ENCODE measurements around the gene RHBDL3. TPM values are rescaled to one million over a fixed set of nuclear protein-coding genes. Genes with fewer than 3 reads are reported as not detected.

The RHBDL3 gene
- total RNA-seq, 1 donor from 2014 or later = 0.25 TPM

DNA sequence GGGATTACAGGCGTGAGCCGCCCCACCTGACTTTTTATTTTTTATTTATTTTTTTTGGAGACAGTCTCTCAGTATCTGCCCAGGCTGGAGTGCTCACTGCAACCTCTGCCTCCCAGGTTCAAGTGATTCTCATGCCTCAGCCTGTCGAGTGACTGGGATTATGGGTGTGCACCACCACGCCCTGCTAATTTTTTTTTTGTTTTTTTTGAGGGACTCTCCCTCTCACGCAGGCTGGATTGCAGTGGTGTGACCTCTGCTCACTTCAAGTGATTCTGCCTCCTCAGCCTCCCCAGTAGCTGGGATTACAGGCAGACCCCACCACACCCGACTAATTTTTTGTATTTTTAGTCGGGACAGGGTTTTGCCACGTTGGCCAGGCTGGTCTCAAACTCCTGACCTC lies 92.0 kb downstream of the RHBDL3 start:
- Mint-ChIP-seq H3K27me3 (ENCODE audit: low read depth) (no peaks in the 10 kb centered on the region), H3K4me3 (ENCODE audit: unreplicated experiment) (no peak overlapping the region), H3K4me1 (ENCODE audit: low read depth) (peaks cover 47% of the 10 kb centered on the region), H3K27ac (ENCODE audit: unreplicated experiment) (no peak overlapping the region), H3K36me3 (ENCODE audit: low read depth) (peaks cover 20% of the 10 kb centered on the region), H3K9me3 (ENCODE audit: low read depth) (no peaks in the 10 kb centered on the region)
- TF ChIP-seq CTCF (IDR thresholded peaks at IDR 0.05) = no peak
- no peak for DNase-seq (ENCODE audit: low spot score)

- TF ChIP-seq CTCF (IDR thresholded peaks at IDR 0.05) = no peak
- no peak for DNase-seq (ENCODE audit: low spot score)
- Mint-ChIP-seq H3K27me3 (ENCODE audit: low read depth) (no peaks in the 10 kb centered on the region), H3K4me1 (ENCODE audit: low read depth) (peaks cover 14% of the 10 kb centered on the region), H3K36me3 (ENCODE audit: low read depth) (peaks cover 32% of the 10 kb centered on the region), H3K4me3 (ENCODE audit: unreplicated experiment) (no peak overlapping the region), H3K9me3 (ENCODE audit: low read depth) (no peaks in the 10 kb centered on the region), H3K27ac (ENCODE audit: unreplicated experiment) (peak overlapping the region; percentile 32)
These were observed 95.6 kb downstream of the RHBDL3 start for GRCh38 chr17:32361270-32361669.

- no peak for TF ChIP-seq CTCF (IDR thresholded peaks at IDR 0.05)
- H3K27me3 Mint-ChIP-seq (ENCODE audit: low read depth) = no peaks in the 10 kb centered on the region
- DNase-seq (ENCODE audit: low spot score) = no peak
- no peak overlapping the region for H3K4me3 Mint-ChIP-seq (ENCODE audit: unreplicated experiment)
- H3K4me1 Mint-ChIP-seq (ENCODE audit: low read depth) = peaks cover 9% of the 10 kb centered on the region
- peaks cover 35% of the 10 kb centered on the region for H3K36me3 Mint-ChIP-seq (ENCODE audit: low read depth)
- H3K27ac Mint-ChIP-seq (ENCODE audit: unreplicated experiment) = no peak overlapping the region
- H3K9me3 Mint-ChIP-seq (ENCODE audit: low read depth) = no peaks in the 10 kb centered on the region
These were observed 104.8 kb downstream of the RHBDL3 start for GRCh38 chr17:32370426-32370825.

Small RNA genes within 50 kb of the gene (microRNA-seq; reads per million reads assigned to microRNA genes)
- gene MIR632 (ENCODE audit: borderline number of aligned reads) = not detected

Other genes with a start within 250 kb of the RHBDL3 start
- gene RHOT1, start 123.3 kb upstream of the RHBDL3 start, total RNA-seq = 26.7 to 31.5 TPM (median 27.0 TPM) in 3 replicates
- 19.3 to 23.7 TPM (median 21.9 TPM) in 3 replicates for gene C17orf75, start 76.3 kb downstream of the RHBDL3 start, total RNA-seq
- 96.8 to 138 TPM (median 107 TPM) in 3 replicates for gene ZNF207, start 84.3 kb downstream of the RHBDL3 start, total RNA-seq
- 80.7 to 105 TPM (median 85.9 TPM) in 3 replicates for gene PSMD11, start 178.7 kb downstream of the RHBDL3 start, total RNA-seq
- 1.8 to 2.3 TPM (median 2.1 TPM) in 3 replicates for gene CDK5R1, start 221.2 kb downstream of the RHBDL3 start, total RNA-seq

Data from chondrocyte (in vitro differentiated cells).